ENCODE results near the gene GTPBP6.

- TF ChIP-seq CTCF (IDR thresholded peaks at IDR 0.05) (no peak), POLR2A (IDR thresholded peaks at IDR 0.05) (no peak), POLR2AphosphoS5 (IDR thresholded peaks at IDR 0.05) (no peak)
These were observed 35.3 kb upstream of the GTPBP6 start for GRCh38 chrX:353566-354535.
